ENCODE data around the gene MEF2D. TPM values are rescaled to one million over a fixed set of nuclear protein-coding genes. Genes with fewer than 3 reads are reported as not detected.

The MEF2D gene
- total and polyA plus RNA-seq, 9 donors = 16.8 to 75.3 (median 58.2) TPM

DNA sequence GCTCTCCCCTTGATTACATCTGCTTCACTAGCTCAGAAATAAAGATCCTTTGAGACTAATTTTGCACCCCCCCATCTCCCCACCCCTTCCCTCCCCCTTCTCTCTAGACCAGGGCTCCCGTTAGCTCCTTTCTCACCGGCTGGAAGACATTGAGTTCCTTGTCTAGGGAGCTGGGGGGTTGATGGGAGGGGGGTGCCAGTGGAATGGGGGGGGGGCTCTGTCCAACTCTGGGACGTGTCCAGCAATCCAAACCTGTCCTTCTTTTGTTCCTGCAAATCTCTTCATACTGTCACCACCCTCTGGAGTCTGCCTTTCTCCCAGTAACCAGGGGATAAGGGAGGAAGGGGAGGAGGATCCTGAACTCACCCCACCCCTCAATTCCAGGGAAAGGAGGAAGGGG lies 69.7 kb downstream of the MEF2D start:
- DNase-seq = no peak
- Histone ChIP-seq H3K27ac (ENCODE audit: low read length) (no peak overlapping the region), H3K4me3 (ENCODE audit: low read length) (no peak overlapping the region), H3K36me3 (ENCODE audit: control insufficient read depth, insufficient read depth, low read length) (no peaks in the 10 kb centered on the region), H3K27me3 (ENCODE audit: control insufficient read depth, insufficient read depth, low read length) (peaks cover 94% of the 10 kb centered on the region), H3K4me1 (ENCODE audit: control insufficient read depth, insufficient read depth, low read length) (peaks cover 5% of the 10 kb centered on the region), H3K9me3 (replicated peaks; ENCODE audit: control insufficient read depth, low read depth, low read length) (no peaks in the 10 kb centered on the region)
- no CpG with 5 or more reads among the region's 3 CpGs for WGBS (ENCODE audit: insufficient coverage)

GRCh38 chr1:156430303-156430702 lies 70.3 kb downstream of the MEF2D start:
- no peaks in the 10 kb centered on the region for H3K36me3 ChIP-seq (ENCODE audit: control insufficient read depth, insufficient read depth, low read length)
- H3K9me3 ChIP-seq (replicated peaks; ENCODE audit: control insufficient read depth, low read depth, low read length) = no peaks in the 10 kb centered on the region
- peaks cover 3% of the 10 kb centered on the region for H3K4me1 ChIP-seq (ENCODE audit: control insufficient read depth, insufficient read depth, low read length)
- H3K4me3 ChIP-seq (ENCODE audit: low read length) = no peak overlapping the region
- peaks cover 91% of the 10 kb centered on the region for H3K27me3 ChIP-seq (ENCODE audit: control insufficient read depth, insufficient read depth, low read length)
- DNase-seq = no peak
- H3K27ac ChIP-seq (ENCODE audit: low read length) = no peak overlapping the region
- WGBS (ENCODE audit: insufficient coverage) = 4% methylated on average over 4 of the region's 7 CpGs

DNA sequence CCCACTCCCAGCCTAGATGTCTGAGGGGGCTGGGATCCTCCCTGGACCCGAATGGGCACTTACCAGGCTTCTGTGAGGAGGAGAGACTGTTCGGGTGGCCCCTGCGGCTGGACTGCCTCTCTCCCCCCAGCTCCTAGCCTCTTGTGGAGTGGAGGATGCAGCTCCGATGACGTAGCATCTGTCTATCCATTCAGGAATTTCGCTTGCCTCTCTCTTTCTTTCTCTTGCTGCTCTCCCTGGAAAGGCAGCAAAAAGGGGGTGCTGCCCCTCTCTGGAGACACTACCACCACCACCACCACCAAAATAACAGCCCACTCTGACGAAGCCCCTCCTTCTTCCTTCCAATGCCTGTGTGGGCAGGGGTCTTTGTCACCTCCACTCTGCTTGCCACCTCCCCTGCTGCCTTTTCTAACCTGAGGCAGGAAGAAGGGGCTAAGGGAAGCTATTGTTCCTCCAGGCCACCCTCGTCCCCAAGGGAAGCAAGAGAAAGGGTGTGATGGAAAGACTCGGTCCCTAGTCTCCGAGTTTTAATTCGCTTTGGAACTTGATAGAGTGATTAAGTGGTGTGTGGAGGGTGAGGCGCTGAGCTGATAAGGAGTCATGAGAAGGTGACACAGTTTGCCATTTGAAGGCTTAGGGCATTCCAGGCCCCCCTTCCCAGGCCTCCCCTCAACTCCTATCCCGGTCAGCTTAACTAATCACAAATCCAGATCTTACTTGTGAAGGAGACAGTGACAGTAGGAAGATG lies 71.1 kb downstream of the MEF2D start:
- Histone ChIP-seq H3K9me3 (replicated peaks; ENCODE audit: control insufficient read depth, low read depth, low read length) (no peaks in the 10 kb centered on the region), H3K4me1 (ENCODE audit: control insufficient read depth, insufficient read depth, low read length) (no peaks in the 10 kb centered on the region), H3K27ac (ENCODE audit: low read length) (no peak overlapping the region), H3K27me3 (ENCODE audit: control insufficient read depth, insufficient read depth, low read length) (peaks cover 91% of the 10 kb centered on the region), H3K4me3 (ENCODE audit: low read length) (no peak overlapping the region), H3K36me3 (ENCODE audit: control insufficient read depth, insufficient read depth, low read length) (no peaks in the 10 kb centered on the region)
- 0% methylated on average over 4 of the region's 13 CpGs for WGBS (ENCODE audit: insufficient coverage)
- no peak for DNase-seq

DNA sequence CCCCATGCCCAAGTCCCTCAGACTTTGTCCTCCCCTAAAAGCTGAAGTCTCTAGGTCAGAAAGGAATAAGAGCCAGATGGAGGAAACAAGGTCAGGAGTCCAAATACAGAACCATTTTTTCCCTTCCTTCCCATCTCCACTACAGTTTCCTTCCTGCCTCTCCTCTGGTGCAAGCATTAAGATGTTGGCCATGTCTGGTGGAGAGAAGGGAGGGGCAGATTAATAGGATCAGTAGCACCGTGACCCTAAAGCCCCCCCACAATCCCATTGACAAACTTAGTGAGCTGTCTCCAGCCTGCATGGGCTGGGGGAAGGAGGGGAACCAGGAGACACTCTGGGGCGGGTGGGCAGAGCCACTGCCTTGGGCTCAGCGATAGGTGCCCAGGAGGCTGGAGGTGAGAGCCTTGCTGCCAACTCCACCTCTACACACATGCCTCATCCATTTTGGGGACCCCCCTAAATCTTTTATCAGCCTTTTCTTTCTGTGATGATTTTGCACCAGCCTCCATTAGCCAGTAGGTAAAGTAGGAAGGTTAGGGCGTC lies 71.8 kb downstream of the MEF2D start:
- H3K36me3 ChIP-seq (ENCODE audit: control insufficient read depth, insufficient read depth, low read length) = no peaks in the 10 kb centered on the region
- H3K27ac ChIP-seq (ENCODE audit: low read length) = no peak overlapping the region
- H3K4me3 ChIP-seq (ENCODE audit: low read length) = no peak overlapping the region
- peaks cover 89% of the 10 kb centered on the region for H3K27me3 ChIP-seq (ENCODE audit: control insufficient read depth, insufficient read depth, low read length)
- no peaks in the 10 kb centered on the region for H3K4me1 ChIP-seq (ENCODE audit: control insufficient read depth, insufficient read depth, low read length)
- no CpG with 5 or more reads among the region's 4 CpGs for WGBS (ENCODE audit: insufficient coverage)
- no peak for DNase-seq
- H3K9me3 ChIP-seq (replicated peaks; ENCODE audit: control insufficient read depth, low read depth, low read length) = no peaks in the 10 kb centered on the region

DNA sequence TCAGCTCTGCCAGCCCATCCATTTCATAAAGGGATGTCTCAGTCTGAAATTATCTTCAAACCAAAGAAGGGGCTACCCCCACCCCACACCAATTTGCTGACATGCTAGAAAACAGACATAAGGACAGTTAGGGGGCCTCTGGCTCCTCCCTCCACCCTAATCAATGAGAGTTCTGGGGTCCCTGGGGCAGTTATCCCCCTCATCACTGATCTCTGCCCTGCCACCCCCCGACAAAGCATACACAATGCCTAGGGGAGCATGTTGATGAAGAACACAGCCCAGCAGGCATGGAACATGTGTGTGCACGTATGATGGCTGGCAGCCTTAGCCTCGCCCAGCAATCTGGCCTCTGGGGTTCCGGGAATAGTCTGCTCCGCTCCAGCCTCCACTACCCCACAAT lies 72.6 kb downstream of the MEF2D start:
- WGBS (ENCODE audit: insufficient coverage) = 38% methylated on average over 2 of the region's 5 CpGs
- Histone ChIP-seq H3K4me3 (ENCODE audit: low read length) (no peak overlapping the region), H3K27ac (ENCODE audit: low read length) (no peak overlapping the region), H3K9me3 (replicated peaks; ENCODE audit: control insufficient read depth, low read depth, low read length) (no peaks in the 10 kb centered on the region), H3K36me3 (ENCODE audit: control insufficient read depth, insufficient read depth, low read length) (no peaks in the 10 kb centered on the region), H3K27me3 (ENCODE audit: control insufficient read depth, insufficient read depth, low read length) (peaks cover 92% of the 10 kb centered on the region), H3K4me1 (ENCODE audit: control insufficient read depth, insufficient read depth, low read length) (no peaks in the 10 kb centered on the region)
- DNase-seq = no peak

- peaks cover 10% of the 10 kb centered on the region for H3K4me1 ChIP-seq (ENCODE audit: control insufficient read depth, insufficient read depth, low read length)
- H3K9me3 ChIP-seq (replicated peaks; ENCODE audit: control insufficient read depth, low read depth, low read length) = no peaks in the 10 kb centered on the region
- H3K4me3 ChIP-seq (ENCODE audit: low read length) = no peak overlapping the region
- H3K27ac ChIP-seq (ENCODE audit: low read length) = no peak overlapping the region
- H3K36me3 ChIP-seq (ENCODE audit: control insufficient read depth, insufficient read depth, low read length) = no peaks in the 10 kb centered on the region
- no peak for DNase-seq
- peaks cover 92% of the 10 kb centered on the region for H3K27me3 ChIP-seq (ENCODE audit: control insufficient read depth, insufficient read depth, low read length)
- 95% methylated on average over 6 of the region's 7 CpGs for WGBS (ENCODE audit: insufficient coverage)
Observed at GRCh38 chr1:156425943-156426342, 74.6 kb downstream of the MEF2D start.

GRCh38 chr1:156424806-156425432 lies 75.7 kb downstream of the MEF2D start:
- Histone ChIP-seq H3K27me3 (ENCODE audit: control insufficient read depth, insufficient read depth, low read length) (peaks cover 92% of the 10 kb centered on the region), H3K27ac (ENCODE audit: low read length) (no peak overlapping the region), H3K4me3 (ENCODE audit: low read length) (no peak overlapping the region), H3K36me3 (ENCODE audit: control insufficient read depth, insufficient read depth, low read length) (no peaks in the 10 kb centered on the region), H3K4me1 (ENCODE audit: control insufficient read depth, insufficient read depth, low read length) (peaks cover 20% of the 10 kb centered on the region), H3K9me3 (replicated peaks; ENCODE audit: control insufficient read depth, low read depth, low read length) (no peaks in the 10 kb centered on the region)
- WGBS (ENCODE audit: insufficient coverage) = 72% methylated on average over 3 of the region's 10 CpGs
- no peak for DNase-seq

GRCh38 chr1:156423422-156424352 lies 76.9 kb downstream of the MEF2D start:
- 44% methylated on average over 4 of the region's 7 CpGs for WGBS (ENCODE audit: insufficient coverage)
- Histone ChIP-seq H3K4me3 (ENCODE audit: low read length) (no peak overlapping the region), H3K36me3 (ENCODE audit: control insufficient read depth, insufficient read depth, low read length) (no peaks in the 10 kb centered on the region), H3K9me3 (replicated peaks; ENCODE audit: control insufficient read depth, low read depth, low read length) (no peaks in the 10 kb centered on the region), H3K4me1 (ENCODE audit: control insufficient read depth, insufficient read depth, low read length) (peaks cover 21% of the 10 kb centered on the region), H3K27me3 (ENCODE audit: control insufficient read depth, insufficient read depth, low read length) (peaks cover 92% of the 10 kb centered on the region), H3K27ac (ENCODE audit: low read length) (no peak overlapping the region)
- DNase-seq = no peak

GRCh38 chr1:156422602-156423091 lies 77.9 kb downstream of the MEF2D start:
- Histone ChIP-seq H3K36me3 (ENCODE audit: control insufficient read depth, insufficient read depth, low read length) (no peaks in the 10 kb centered on the region), H3K27ac (ENCODE audit: low read length) (no peak overlapping the region), H3K4me3 (ENCODE audit: low read length) (no peak overlapping the region), H3K27me3 (ENCODE audit: control insufficient read depth, insufficient read depth, low read length) (peaks cover 92% of the 10 kb centered on the region), H3K9me3 (replicated peaks; ENCODE audit: control insufficient read depth, low read depth, low read length) (no peaks in the 10 kb centered on the region), H3K4me1 (ENCODE audit: control insufficient read depth, insufficient read depth, low read length) (peaks cover 21% of the 10 kb centered on the region)
- DNase-seq = no peak
- WGBS (ENCODE audit: insufficient coverage) = 15% methylated on average over 15 of the region's 15 CpGs

All from muscle of leg (tissue), 11 donors.